ENCODE measurements around the gene RALA. TPM values are rescaled to one million over a fixed set of nuclear protein-coding genes. Genes with fewer than 3 reads are reported as not detected.

The RALA gene
- total RNA-seq, 1 experiment from 2014 or later = 27.3 TPM

DNA sequence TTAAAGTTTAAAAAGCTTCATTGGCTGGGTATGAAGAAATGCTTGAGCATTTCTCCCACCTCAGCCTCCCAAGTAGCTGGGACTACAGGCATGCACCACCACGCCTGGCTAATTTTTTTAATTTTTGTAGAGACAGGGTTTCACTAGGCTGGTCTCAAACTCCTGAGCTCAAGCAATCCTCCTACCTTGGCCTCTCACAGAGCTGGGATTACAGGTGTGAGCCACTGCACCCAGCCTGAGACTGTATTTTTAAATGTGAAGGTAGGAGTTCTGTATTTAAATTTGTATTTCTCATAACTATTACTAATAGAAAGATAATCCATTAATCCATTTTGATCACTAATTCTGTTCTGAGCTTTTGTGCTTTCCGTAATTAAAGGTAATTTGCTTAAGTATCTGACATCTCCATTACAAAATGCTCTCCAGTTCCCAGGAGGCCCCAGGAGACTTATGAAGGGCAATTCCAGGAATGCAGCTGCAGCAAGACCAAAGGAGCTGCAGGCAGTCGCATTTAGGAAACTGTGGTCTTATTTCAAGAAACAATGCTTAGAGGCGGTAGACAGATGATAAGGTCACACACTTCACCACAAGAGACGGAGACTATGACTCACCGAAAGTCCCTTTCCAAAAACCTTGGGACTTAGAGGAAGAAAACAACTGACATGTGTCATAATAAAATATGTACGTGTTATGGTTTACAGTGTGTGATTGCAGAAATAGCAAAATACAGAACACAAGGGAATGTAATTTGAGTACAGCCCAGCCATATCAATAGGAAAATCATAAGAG, 33.9 kb upstream of the RALA start:
- H3K27ac ChIP-seq (ENCODE audit: low read depth, low read length) = no peak overlapping the region
- intact Hi-C loops (cut with micrococcal nuclease) = no loop called here
- peak overlapping the region in 1 of 2 experiments; percentile 8; a peak in 1 of 4 replicates for H3K4me3 ChIP-seq (replicated peaks in 1 of 2; ENCODE audit: low read depth in 1 of 2, low read length in 2 of 2)
- H2AFZ ChIP-seq (ENCODE audit: low read depth, low read length, poor library complexity, severe bottlenecking) = no peak overlapping the region
- H3K4me1 ChIP-seq (ENCODE audit: control insufficient read depth in 1 of 2, insufficient read depth in 2 of 2, low read length in 2 of 2) = peaks cover 15 to 18% of the 10 kb centered on the region in 2 experiments
- no peaks in the 10 kb centered on the region for H3K79me2 ChIP-seq (ENCODE audit: insufficient read depth, low read length)
- H3K4me2 ChIP-seq (ENCODE audit: low read length) = peak overlapping the region; percentile 48
- H3K36me3 ChIP-seq (ENCODE audit: control insufficient read depth in 1 of 2, insufficient read depth in 2 of 2, low read length in 2 of 2) = no peaks in the 10 kb centered on the region
- H3K9ac ChIP-seq (ENCODE audit: low read length) = no peak overlapping the region
- no peaks in the 10 kb centered on the region for H3K27me3 ChIP-seq (ENCODE audit: insufficient read depth, low read length)
- H3K9me2 ChIP-seq (ENCODE audit: insufficient read depth) = no peaks in the 10 kb centered on the region
- no TSS peak for BruUV-seq (replicated peaks)
- ATAC-seq (peak; percentile 97), DNase-seq (ENCODE audit: low read depth, low spot score) (peak; percentile 79)
- H4K20me1 ChIP-seq (ENCODE audit: insufficient read depth) = no peaks in the 10 kb centered on the region
- CTCF ChIA-PET = interaction anchor here (0.7 to 1.5 kb wide), 4 partner anchors 9 to 153 kb away, joined by 3 to 10 read pairs (median 3); no protein-coding TSS in a partner anchor
- RAD21 ChIA-PET (ENCODE audit: low non-redundant PET in 1 of 2, low total read pairs in 2 of 2, uncharacterized antibody in 2 of 2, unreplicated experiment in 2 of 2) = no interaction called here
- POLR2A ChIA-PET = no interaction called here
- no peaks in the 10 kb centered on the region for H3K9me3 ChIP-seq (ENCODE audit: control insufficient read depth in 1 of 2, insufficient read depth in 1 of 2, low read depth in 1 of 2, low read length in 2 of 2)
- peak; percentile 30; the same call in 1 of the 2 replicates for TF ChIP-seq POLR2AphosphoS5 (IDR thresholded peaks at IDR 0.05; ENCODE audit: low read depth, low read length)
- 0 out of 2 replicates have a peak, but pooled peaks have one; percentile 46 for TF ChIP-seq SRF (IDR thresholded peaks at IDR 0.05; ENCODE audit: low read depth)
- no peak for TF ChIP-seq RAD21 (IDR thresholded peaks at IDR 0.05; ENCODE audit: low read depth)
- TF ChIP-seq POLR2A (IDR thresholded peaks at IDR 0.05; ENCODE audit: borderline replicate concordance, extremely low read depth, insufficient read depth, insufficient read length) = no peak
- TF ChIP-seq, protein P1, sequence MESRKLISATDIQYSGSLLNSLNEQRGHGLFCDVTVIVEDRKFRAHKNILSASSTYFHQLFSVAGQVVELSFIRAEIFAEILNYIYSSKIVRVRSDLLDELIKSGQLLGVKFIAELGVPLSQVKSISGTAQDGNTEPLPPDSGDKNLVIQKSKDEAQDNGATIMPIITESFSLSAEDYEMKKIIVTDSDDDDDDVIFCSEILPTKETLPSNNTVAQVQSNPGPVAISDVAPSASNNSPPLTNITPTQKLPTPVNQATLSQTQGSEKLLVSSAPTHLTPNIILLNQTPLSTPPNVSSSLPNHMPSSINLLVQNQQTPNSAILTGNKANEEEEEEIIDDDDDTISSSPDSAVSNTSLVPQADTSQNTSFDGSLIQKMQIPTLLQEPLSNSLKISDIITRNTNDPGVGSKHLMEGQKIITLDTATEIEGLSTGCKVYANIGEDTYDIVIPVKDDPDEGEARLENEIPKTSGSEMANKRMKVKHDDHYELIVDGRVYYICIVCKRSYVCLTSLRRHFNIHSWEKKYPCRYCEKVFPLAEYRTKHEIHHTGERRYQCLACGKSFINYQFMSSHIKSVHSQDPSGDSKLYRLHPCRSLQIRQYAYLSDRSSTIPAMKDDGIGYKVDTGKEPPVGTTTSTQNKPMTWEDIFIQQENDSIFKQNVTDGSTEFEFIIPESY (IDR thresholded peaks at IDR 0.05; ENCODE audit: extremely low read depth, insufficient replicate concordance, low read length) = no peak
- no peak for TF ChIP-seq ELF1 (IDR thresholded peaks at IDR 0.05; ENCODE audit: borderline replicate concordance, low read depth)
- TF ChIP-seq EZH2 (IDR thresholded peaks at IDR 0.05) = no peak
- peak; percentile 70; the same call in 1 of the 2 replicates for TF ChIP-seq SIN3A (IDR thresholded peaks at IDR 0.05; ENCODE audit: low read depth)
- TF ChIP-seq EGR1 (IDR thresholded peaks at IDR 0.05; ENCODE audit: low read depth) = no peak
- TF ChIP-seq CBX3 (IDR thresholded peaks at IDR 0.05; ENCODE audit: low read depth) = peak; percentile 77; the same call in 1 of the 2 replicates
- peak; percentile 92 for TF ChIP-seq FOSL1 (IDR thresholded peaks at IDR 0.05; ENCODE audit: low read depth)
- peak; percentile 78 for TF ChIP-seq SP1 (IDR thresholded peaks at IDR 0.05; ENCODE audit: low read depth)
- TF ChIP-seq CEBPB (IDR thresholded peaks at IDR 0.05; ENCODE audit: low read depth) = peak; percentile 79
- TF ChIP-seq TCF7L2 (IDR thresholded peaks at IDR 0.05; ENCODE audit: borderline replicate concordance, extremely low read depth, insufficient read depth, insufficient read length) = peak; percentile 77
- TF ChIP-seq, protein P2, sequence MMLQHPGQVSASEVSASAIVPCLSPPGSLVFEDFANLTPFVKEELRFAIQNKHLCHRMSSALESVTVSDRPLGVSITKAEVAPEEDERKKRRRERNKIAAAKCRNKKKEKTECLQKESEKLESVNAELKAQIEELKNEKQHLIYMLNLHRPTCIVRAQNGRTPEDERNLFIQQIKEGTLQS (IDR thresholded peaks at IDR 0.05) = 0 out of 2 replicates have a peak, but pooled peaks have one; percentile 34
- peak; percentile 33 for TF ChIP-seq YY1 (IDR thresholded peaks at IDR 0.05; ENCODE audit: extremely low read depth, insufficient replicate concordance, low read depth, low read length)
- TF ChIP-seq ZNF274 (IDR thresholded peaks at IDR 0.05; ENCODE audit: low read depth, low read length) = no peak
- TF ChIP-seq, protein P3, sequence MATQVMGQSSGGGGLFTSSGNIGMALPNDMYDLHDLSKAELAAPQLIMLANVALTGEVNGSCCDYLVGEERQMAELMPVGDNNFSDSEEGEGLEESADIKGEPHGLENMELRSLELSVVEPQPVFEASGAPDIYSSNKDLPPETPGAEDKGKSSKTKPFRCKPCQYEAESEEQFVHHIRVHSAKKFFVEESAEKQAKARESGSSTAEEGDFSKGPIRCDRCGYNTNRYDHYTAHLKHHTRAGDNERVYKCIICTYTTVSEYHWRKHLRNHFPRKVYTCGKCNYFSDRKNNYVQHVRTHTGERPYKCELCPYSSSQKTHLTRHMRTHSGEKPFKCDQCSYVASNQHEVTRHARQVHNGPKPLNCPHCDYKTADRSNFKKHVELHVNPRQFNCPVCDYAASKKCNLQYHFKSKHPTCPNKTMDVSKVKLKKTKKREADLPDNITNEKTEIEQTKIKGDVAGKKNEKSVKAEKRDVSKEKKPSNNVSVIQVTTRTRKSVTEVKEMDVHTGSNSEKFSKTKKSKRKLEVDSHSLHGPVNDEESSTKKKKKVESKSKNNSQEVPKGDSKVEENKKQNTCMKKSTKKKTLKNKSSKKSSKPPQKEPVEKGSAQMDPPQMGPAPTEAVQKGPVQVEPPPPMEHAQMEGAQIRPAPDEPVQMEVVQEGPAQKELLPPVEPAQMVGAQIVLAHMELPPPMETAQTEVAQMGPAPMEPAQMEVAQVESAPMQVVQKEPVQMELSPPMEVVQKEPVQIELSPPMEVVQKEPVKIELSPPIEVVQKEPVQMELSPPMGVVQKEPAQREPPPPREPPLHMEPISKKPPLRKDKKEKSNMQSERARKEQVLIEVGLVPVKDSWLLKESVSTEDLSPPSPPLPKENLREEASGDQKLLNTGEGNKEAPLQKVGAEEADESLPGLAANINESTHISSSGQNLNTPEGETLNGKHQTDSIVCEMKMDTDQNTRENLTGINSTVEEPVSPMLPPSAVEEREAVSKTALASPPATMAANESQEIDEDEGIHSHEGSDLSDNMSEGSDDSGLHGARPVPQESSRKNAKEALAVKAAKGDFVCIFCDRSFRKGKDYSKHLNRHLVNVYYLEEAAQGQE (IDR thresholded peaks at IDR 0.05; ENCODE audit: low read depth) = no peak
- TF ChIP-seq ZFX (IDR thresholded peaks at IDR 0.05) = no peak
- peak; percentile 88 for TF ChIP-seq JUND (IDR thresholded peaks at IDR 0.05)
- TF ChIP-seq, protein P4, sequence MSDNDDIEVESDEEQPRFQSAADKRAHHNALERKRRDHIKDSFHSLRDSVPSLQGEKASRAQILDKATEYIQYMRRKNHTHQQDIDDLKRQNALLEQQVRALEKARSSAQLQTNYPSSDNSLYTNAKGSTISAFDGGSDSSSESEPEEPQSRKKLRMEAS (IDR thresholded peaks at IDR 0.05) = peak; percentile 57; the same call in 1 of the 2 replicates
